Tibial nerve (tissue), 4 donors: ENCODE data around the gene FGFR3. TPM values are rescaled to one million over a fixed set of nuclear protein-coding genes. Genes with fewer than 3 reads are reported as not detected.

Experiments used
- DNase-seq, 2 donors: peaks; one replicate each; pipeline ENCODE4 v3.0.0-alpha.2; 2019; ENCODE audit warnings: low spot score in 2 of 2
- H3K27ac ChIP-seq, 4 donors: fragments of 200-600 bp; sonication (generic) in 3 of 4; one replicate each; pipeline ENCODE4 v1.5.1; 2017 to 2019; ENCODE audit warnings: mild to moderate bottlenecking in 1 of 4
- H3K27me3 ChIP-seq, 2 donors: fragments of 200-600 bp; sonication (generic) in 1 of 2; one replicate each; pipeline versions ENCODE4 v1.5.1 to v1.6.0; 2017 to 2019
- H3K36me3 ChIP-seq, 3 donors: fragments of 200-600 bp; sonication (generic); one replicate each; pipeline ENCODE4 v1.5.1; 2018 to 2019
- H3K4me1 ChIP-seq, 4 donors: fragments of 200-600 bp; sonication (generic) in 3 of 4; one replicate each; pipeline ENCODE4 v1.5.1; 2017 to 2019
- H3K4me3 ChIP-seq, 4 donors: fragments of 200-600 bp; sonication (generic) in 3 of 4; one replicate each; pipeline ENCODE4 v1.5.1; 2017 to 2019; ENCODE audit warnings: mild to moderate bottlenecking in 1 of 4, moderate library complexity in 1 of 4
- H3K9me3 ChIP-seq, 4 donors: fragments of 200-600 bp; sonication (generic) in 3 of 4; one replicate each; pipeline ENCODE4 v1.5.1; 2017 to 2019
- CTCF ChIP-seq, 5 experiments: fragments of 200-600 bp in 3 of 5; fragments of 450-650 bp in 2 of 5; sonication (generic) in 3 of 5; IDR thresholded peaks; one replicate each; pipeline ENCODE4 v1.5.1; 2016 to 2019; ENCODE audit warnings: antibody characterized with exemption in 5 of 5, mild to moderate bottlenecking in 3 of 5, moderate library complexity in 2 of 5
- EP300 ChIP-seq, 2 donors: sonication (generic); formaldehyde crosslinking; IDR thresholded peaks; one replicate each; pipeline ENCODE4 v1.6.1; 2017; ENCODE audit warnings: antibody characterized with exemption in 2 of 2, mild to moderate bottlenecking in 1 of 2
- POLR2A ChIP-seq, 2 donors: fragments of 450-650 bp; IDR thresholded peaks; one replicate each; pipeline ENCODE4 v1.6.1; 2017; ENCODE audit warnings: antibody characterized with exemption in 2 of 2, mild to moderate bottlenecking in 2 of 2, moderate library complexity in 2 of 2
- WGBS, 2 donors: methylation state at CpG; one replicate each; pipeline ENCODE4 v1.1.5; 2018; 5-methylcytosine and 5-hydroxymethylcytosine counted together
- total RNA-seq, 4 donors: library from RNA; depleted of rRNA; stranded (reverse); fragments of >200 nt; gene quantifications; one replicate each; pipeline ENCODE4 v1.1.0, GENCODE V29; 2016

FGFR3 gene
- total RNA-seq, 4 donors from 2014 or later = 2.7 to 11.2 (median 5.1) TPM

DNA sequence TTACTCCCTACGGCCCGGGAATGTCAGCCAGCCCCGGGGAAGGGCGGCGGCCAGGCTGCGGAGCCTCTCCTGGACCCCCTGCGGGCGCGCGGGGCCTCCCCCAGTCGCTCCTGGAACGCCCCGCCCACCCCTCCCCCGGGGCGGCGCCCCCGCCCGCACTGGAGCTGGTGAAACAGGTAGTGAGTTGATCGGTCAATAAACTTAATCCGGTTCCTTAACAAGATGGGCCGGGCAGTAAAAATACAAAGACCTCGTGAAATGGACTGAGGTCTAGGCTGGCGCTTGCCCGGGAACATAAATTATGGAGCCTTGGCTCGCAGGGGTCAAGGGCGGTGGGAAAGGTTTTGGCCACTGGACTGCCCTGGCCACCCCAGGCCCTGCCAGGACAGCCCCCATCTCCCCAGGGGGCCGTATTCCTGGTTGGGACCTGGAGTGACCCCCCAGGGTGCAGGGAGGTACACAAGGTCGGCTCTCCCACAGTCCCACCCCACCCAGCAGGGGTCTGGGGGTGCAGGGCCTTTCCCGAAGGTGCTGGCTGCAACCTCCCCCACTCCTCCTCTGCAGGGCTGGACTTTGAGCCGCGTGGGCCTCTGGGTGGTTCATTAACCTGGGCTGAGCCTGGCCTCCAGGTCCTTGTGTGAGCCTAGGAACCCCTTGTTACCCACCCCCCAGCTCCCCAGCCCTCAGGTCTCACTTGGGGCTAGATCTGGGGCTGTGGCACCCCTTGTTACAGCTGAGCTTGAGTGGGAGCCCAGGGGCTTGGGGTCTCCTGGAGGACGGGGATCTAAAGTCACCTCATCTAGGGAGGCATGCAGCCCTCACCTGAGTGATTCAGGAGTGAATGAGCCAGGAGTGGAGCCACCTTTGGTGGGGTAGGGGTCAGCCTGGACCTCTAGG lies 2.5 kb downstream of the FGFR3 start:
- Histone ChIP-seq H3K4me3 (peak overlapping the region in 3 of 4 donors; percentile 35 to 61 (median 46)), H3K27me3 (peaks cover 0 to 47% of the 10 kb centered on the region in 2 donors), H3K9me3 (no peaks in the 10 kb centered on the region), H3K4me1 (peaks cover 0 to 27% (median 9%) of the 10 kb centered on the region in 4 donors), H3K27ac (peak overlapping the region in 1 of 4 donors; percentile 65), H3K36me3 (no peaks in the 10 kb centered on the region)
- TF ChIP-seq EP300 (IDR thresholded peaks at IDR 0.05) (no peak), CTCF (IDR thresholded peaks at IDR 0.05) (no peak), POLR2A (IDR thresholded peaks at IDR 0.05) (no peak)
- DNase-seq = no peak
- WGBS, 2 donors = 17 to 21% methylated on average over 29 to 32 of the region's 32 CpGs

DNA sequence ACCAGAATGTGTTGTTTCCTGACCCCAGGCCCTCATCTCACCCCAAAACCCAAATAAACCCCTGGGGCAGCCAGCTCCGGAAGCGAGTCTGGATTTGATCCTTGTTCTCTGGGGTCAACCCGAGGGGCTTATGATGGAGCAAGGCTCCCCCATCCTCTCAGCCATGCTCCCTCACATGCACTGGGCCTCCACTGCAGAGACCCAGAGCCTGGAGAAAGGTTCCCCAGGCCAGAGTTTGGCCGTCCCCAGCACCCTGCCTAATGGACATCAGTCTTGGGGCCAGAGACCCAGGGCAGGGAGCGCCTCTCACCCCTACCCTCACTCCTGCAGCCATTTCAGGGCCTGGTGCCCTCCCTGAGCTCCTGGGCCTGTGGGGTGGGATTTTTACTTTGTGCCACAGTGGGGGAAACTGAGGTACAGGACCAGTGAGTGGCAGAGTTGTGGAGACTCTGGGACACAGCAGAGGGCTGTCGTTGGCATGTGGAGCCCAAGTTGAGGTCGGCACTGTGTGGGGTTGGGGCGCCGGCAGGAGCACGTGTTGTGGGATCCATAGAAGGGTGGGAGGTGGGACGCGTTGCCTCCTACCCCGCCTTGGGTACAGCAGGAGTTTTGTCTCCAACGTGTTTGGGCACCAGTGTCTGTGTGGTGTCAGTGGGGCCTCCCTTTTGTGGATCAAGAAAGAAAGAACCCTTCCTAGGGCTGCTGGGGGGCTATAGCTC lies 3.6 kb downstream of the FGFR3 start:
- Histone ChIP-seq H3K4me1 (peaks cover 0 to 27% (median 9%) of the 10 kb centered on the region in 4 donors), H3K27ac (no peak overlapping the region), H3K4me3 (no peak overlapping the region), H3K9me3 (no peaks in the 10 kb centered on the region), H3K27me3 (peaks cover 0 to 47% of the 10 kb centered on the region in 2 donors), H3K36me3 (no peaks in the 10 kb centered on the region)
- 92 to 94% methylated on average over 13 to 14 of the region's 14 CpGs for WGBS, 2 donors
- DNase-seq = no peak
- no peak for TF ChIP-seq CTCF (IDR thresholded peaks at IDR 0.05)

- no peak overlapping the region for H3K4me3 ChIP-seq
- H3K4me1 ChIP-seq = peaks cover 0 to 27% (median 9%) of the 10 kb centered on the region in 4 donors
- H3K9me3 ChIP-seq = no peaks in the 10 kb centered on the region
- TF ChIP-seq EP300 (IDR thresholded peaks at IDR 0.05) (no peak), CTCF (IDR thresholded peaks at IDR 0.05) (no peak), POLR2A (IDR thresholded peaks at IDR 0.05) (no peak)
- no peak overlapping the region for H3K27ac ChIP-seq
- no peak for DNase-seq
- H3K36me3 ChIP-seq = no peaks in the 10 kb centered on the region
- H3K27me3 ChIP-seq = peaks cover 0 to 45% of the 10 kb centered on the region in 2 donors
- 75% methylated on average over 10 of the region's 16 CpGs; no CpG with 5 or more reads in 1 of the 2 donors for WGBS, 2 donors
Observed at GRCh38 chr4:1797298-1797860, 4.3 kb downstream of the FGFR3 start.

GRCh38 chr4:1797861-1798579 lies 4.9 kb downstream of the FGFR3 start:
- no peak overlapping the region for H3K4me3 ChIP-seq
- H3K27me3 ChIP-seq = peaks cover 0 to 40% of the 10 kb centered on the region in 2 donors
- H3K36me3 ChIP-seq = no peaks in the 10 kb centered on the region
- H3K9me3 ChIP-seq = no peaks in the 10 kb centered on the region
- no peak for DNase-seq
- no peak overlapping the region for H3K27ac ChIP-seq
- TF ChIP-seq CTCF (IDR thresholded peaks at IDR 0.05) (no peak), EP300 (IDR thresholded peaks at IDR 0.05) (no peak), POLR2A (IDR thresholded peaks at IDR 0.05) (no peak)
- WGBS, 2 donors = 76 to 85% methylated on average over 17 to 24 of the region's 27 CpGs
- H3K4me1 ChIP-seq = peaks cover 0 to 22% (median 9%) of the 10 kb centered on the region in 4 donors
